ENCODE measurements around the gene CPEB4. TPM values are rescaled to one million over a fixed set of nuclear protein-coding genes. Genes with fewer than 3 reads are reported as not detected.

Gene CPEB4
- total RNA-seq, 1 donor from 2014 or later: 20.9 TPM

- DNase-seq (ENCODE audit: low read depth): no peak
- no peaks in the 10 kb centered on the region for H3K36me3 ChIP-seq (ENCODE audit: control insufficient read depth, insufficient read depth, low read length)
- no peak for TF ChIP-seq CTCF (IDR thresholded peaks at IDR 0.05; ENCODE audit: insufficient read depth, low read length, poor library complexity, severe bottlenecking)
- H3K27me3 ChIP-seq (ENCODE audit: control insufficient read depth, insufficient read depth, low read length): no peaks in the 10 kb centered on the region
- H3K4me3 ChIP-seq (ENCODE audit: low read depth, low read length): no peak overlapping the region
Measured at GRCh38 chr5:173851595-173852243, 36.4 kb upstream of the CPEB4 start.

- TF ChIP-seq CTCF (IDR thresholded peaks at IDR 0.05; ENCODE audit: insufficient read depth, low read length, poor library complexity, severe bottlenecking): no peak
- Histone ChIP-seq H3K36me3 (ENCODE audit: control insufficient read depth, insufficient read depth, low read length) (no peaks in the 10 kb centered on the region), H3K27me3 (ENCODE audit: control insufficient read depth, insufficient read depth, low read length) (no peaks in the 10 kb centered on the region), H3K4me3 (ENCODE audit: low read depth, low read length) (no peak overlapping the region)
- DNase-seq (ENCODE audit: low read depth): no peak
Measured at GRCh38 chr5:173852790-173853359, 35.3 kb upstream of the CPEB4 start.

- DNase-seq (ENCODE audit: low read depth): no peak
- H3K4me3 ChIP-seq (ENCODE audit: low read depth, low read length): no peak overlapping the region
- no peak for TF ChIP-seq CTCF (IDR thresholded peaks at IDR 0.05; ENCODE audit: insufficient read depth, low read length, poor library complexity, severe bottlenecking)
- H3K36me3 ChIP-seq (ENCODE audit: control insufficient read depth, insufficient read depth, low read length): no peaks in the 10 kb centered on the region
- H3K27me3 ChIP-seq (ENCODE audit: control insufficient read depth, insufficient read depth, low read length): no peaks in the 10 kb centered on the region
Measured at GRCh38 chr5:173853370-173854131, 34.6 kb upstream of the CPEB4 start.

- Histone ChIP-seq H3K36me3 (ENCODE audit: control insufficient read depth, insufficient read depth, low read length) (no peaks in the 10 kb centered on the region), H3K27me3 (ENCODE audit: control insufficient read depth, insufficient read depth, low read length) (no peaks in the 10 kb centered on the region), H3K4me3 (ENCODE audit: low read depth, low read length) (no peak overlapping the region)
- no peak for DNase-seq (ENCODE audit: low read depth)
- TF ChIP-seq CTCF (IDR thresholded peaks at IDR 0.05; ENCODE audit: insufficient read depth, low read length, poor library complexity, severe bottlenecking): no peak
Measured at GRCh38 chr5:173855162-173855994, 32.8 kb upstream of the CPEB4 start.

GRCh38 chr5:173855995-173856656, 32.0 kb upstream of the CPEB4 start:
- no peaks in the 10 kb centered on the region for H3K36me3 ChIP-seq (ENCODE audit: control insufficient read depth, insufficient read depth, low read length)
- no peak for TF ChIP-seq CTCF (IDR thresholded peaks at IDR 0.05; ENCODE audit: insufficient read depth, low read length, poor library complexity, severe bottlenecking)
- no peaks in the 10 kb centered on the region for H3K27me3 ChIP-seq (ENCODE audit: control insufficient read depth, insufficient read depth, low read length)
- DNase-seq (ENCODE audit: low read depth): no peak
- H3K4me3 ChIP-seq (ENCODE audit: low read depth, low read length): no peak overlapping the region

Measured in kidney epithelial cell (primary cell).